IPS DF 4.7 (cell line): Measurements from ENCODE around the gene TRAK1.

Source experiments
- DNase-seq: peaks from one replicate; pipeline ENCODE4 v3.0.0-alpha.2; 2013; ENCODE audit warnings: low spot score; ENCODE audit errors: extremely low read depth

Gene TRAK1

DNA sequence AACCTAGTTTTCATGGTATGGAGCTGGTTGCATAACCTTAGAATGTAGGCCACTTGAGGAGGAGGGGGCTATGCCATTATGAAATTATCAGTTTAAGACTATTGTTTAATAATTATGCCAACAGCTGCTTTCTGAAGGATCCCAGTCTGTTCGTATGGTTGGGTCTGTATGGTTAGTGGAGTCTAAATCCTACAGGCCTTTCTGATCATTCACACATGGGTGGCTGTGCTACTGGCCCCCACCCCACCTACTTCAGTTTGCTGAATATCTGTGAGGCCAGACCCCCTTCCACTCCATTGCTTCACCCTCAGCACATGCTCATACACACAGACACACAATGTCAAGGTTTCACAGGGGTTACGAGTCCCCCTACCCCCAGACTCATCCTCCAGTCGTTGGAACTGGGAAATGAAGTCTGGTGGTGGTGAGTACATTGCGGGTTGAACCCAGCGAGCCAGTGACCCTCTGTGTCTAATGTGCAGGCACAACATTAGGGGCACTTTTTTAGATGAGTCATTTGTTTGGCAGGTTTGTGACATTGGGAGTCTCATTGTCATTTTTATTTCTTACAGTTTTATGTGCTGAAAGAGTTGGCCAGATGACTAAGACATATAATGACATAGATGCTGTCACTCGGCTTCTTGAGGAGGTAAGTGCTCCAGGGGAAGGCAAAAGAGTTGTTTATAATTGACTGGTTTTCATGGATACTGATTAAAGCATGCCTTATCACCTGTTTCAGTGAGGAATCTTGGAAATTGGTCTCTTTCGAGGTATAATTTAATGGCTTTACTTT, 85.3 kb downstream of the TRAK1 start:
- no peak for DNase-seq

DNA sequence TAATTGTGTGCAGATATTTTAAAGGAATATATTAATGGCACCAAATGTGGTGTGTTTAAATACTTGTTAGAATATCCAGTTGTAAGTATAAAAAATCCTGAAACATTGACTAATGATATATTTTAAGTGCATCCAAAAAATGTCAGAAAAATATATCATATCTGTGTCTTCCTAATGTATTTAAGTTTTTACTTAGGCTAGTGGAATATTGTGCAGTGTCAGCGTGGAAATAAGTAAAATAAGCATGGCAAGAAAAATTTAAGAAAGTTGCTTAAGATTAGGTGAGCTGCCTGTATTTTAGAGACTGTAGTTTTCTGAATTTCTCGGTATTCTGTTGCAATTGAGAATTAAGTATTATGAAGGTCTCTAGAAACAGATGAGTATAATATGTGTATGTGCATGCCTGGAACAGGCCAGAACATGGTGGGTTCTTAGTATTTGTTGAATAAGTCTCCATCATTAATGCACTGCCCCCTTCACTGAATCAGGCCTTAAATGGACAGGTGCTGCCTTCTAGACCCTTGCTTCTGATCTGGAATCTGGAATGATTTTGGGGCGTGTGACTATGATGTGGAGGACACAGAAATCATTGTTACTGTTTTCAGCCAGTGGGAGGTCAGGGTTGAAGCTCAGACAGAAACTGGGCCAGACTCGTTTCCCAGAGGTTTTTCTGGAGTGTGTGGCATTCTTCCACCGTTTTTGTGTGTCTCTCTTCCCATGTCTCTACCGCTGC, 86.1 kb downstream of the TRAK1 start:
- no peak for DNase-seq

DNA sequence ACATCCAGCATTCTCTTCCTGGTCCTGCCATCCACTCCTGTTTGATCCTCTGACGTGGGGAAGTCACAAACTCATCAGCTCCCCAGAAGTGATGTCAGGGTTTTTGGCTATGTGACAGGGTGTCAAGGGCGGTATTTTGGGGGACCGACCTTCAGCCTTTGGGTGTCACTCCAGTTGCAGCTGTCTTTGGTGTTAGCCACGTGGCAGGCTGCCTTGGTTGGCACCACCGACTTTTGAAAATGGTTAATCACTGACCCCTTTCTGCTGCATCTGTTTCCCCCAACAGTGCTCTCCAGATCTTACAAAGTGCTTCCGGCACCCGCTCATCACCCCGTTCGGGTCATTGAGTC, 86.6 kb downstream of the TRAK1 start:
- DNase-seq: no peak

DNA sequence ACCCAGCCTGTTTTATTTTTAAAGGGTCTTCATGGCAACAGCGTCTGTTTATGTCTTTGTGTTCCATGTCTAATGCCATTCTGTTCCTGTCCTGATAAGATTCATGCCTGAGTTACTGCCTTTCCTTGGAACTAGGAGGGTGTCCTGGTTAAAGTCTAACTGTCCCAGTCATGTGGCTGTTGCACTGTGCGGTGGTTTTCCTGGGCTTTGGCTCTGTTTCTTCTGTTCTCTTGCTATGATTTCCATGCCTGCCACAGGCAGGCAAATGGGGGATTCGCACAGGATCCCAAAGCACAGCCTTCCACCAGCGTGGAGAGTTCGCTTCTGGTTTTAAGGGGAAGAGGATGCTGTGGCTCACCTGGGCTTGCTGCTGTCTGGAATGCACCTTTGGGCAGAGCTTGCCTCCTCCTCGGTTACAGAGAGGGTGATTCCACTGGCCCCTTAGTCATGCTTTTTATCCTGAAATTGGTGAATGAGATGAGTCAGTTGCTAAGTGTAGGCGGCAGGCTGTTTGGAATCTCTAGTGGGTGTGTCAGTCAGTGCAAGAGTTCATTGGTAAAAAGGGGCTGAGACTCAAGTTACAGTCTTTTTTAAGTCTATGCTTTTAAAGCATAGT, 88.1 kb downstream of the TRAK1 start:
- no peak for DNase-seq

DNA sequence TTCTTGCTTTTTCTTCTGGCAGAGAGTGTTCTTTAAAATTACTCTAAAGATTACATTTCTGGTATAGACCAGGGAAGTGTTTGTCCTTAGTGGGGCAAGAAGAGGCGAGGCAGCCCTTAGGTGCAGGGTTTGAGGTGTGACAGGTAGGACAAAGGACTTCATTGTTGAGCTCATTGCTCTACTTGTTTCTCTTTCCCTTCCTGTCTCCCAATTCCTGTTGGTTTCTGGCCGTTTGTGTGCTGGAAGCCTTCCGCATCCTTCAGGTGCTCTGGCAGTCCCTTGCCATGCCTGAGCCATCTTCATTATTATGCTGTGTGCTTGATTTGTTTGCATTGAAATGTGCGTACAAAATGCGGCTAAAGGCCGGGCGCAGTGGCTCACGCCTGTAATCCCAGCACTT, 89.7 kb downstream of the TRAK1 start:
- no peak for DNase-seq

DNA sequence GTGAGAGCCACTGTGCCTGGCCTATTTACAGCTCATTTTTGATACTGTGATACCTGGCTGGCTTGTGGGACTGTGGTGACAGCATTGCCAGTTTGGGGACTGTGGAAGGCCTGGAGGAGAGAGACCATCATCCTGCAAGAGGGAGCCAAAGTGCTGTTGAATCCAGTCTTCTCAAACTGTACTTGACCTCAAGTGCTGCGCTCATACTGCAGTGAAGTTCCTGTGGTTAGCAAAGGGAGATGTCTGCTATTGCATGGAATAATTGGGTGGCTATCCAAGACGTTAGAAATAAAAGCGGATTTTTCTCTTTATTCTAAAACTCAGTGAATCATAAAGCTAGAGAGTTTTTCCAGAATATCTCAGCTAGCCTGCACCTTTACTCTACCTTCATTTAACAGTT, 91.4 kb downstream of the TRAK1 start:
- DNase-seq: no peak

DNA sequence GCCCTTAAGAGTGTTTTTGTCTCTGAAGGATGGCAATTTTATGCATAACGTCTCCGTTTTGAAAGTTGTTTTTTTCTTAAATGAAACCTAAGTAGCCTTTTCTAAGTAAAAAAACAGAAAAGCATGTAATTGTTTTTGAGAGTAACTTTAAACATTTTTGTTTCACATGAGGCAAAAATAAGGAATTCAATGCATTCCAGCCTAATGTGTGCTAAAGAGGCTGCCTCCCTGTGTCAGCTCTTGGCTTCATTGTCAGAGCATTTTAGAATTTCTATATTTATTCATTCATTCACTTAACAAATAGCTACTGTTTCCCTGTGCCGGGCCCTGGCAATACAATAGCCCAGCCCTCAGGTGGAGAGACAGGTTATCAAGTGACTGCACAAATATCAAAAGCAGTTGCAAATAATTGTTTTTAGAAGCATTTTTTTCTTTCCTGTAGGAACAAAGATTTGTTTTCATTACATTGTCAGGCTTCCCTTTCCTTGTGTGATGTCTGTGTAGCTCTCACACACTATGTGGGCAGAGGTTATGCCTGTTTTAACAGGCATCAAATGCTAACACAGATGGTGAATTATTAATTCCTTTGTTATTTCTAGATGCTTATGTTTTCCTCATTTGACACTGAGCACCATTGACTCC, 93.0 kb downstream of the TRAK1 start:
- no peak for DNase-seq

DNA sequence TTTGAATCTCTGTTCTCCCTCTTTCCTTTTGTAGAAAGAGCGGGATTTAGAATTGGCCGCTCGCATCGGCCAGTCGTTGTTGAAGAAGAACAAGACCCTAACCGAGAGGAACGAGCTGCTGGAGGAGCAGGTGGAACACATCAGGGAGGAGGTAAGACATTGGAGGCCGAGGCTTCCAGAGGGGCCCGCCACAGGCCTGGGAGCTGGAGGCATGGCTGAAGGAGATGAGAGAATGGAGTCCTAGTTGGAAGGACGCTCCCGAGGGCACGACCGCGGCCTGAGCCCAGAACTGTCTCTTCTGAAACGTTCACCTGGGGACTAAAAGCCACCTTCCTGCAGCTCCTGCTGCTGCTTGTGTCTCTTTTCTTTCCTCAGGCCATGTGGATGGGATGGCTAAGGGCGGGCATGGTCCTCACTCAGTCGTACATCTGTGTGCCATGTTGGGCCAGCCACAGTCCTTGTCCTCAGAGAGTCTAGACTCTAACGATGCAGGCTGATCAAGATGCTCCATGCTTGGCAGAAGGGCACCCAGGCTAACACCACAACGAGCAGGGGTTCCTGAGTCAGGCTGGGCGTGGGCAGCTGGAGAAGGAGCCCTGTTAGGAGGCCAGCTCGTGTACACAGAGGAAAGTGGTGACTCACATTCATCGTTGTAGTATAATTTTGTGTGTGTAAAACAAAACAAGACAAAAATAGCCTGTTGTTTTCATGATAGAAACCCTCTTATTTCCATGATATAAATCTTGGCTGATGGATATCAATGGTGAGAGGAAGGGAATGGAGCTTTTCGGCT, 93.7 kb downstream of the TRAK1 start:
- DNase-seq: no peak

DNA sequence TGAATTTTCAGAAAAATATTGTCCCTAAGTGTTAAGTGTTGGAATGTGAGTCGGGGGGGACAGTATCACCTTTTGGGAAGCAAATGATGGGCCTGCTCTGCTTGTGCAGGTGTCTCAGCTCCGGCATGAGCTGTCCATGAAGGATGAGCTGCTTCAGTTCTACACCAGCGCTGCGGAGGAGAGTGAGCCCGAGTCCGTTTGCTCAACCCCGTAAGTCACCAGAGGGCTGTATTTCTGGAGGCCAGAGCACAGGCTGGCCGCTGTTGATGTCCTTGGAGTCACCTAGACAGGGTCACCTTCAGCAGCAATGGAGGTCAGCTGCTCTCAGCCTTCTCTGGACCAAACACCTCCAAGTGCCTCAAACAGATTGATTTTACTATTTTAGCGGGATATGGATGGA, 96.8 kb downstream of the TRAK1 start:
- DNase-seq: no peak

DNA sequence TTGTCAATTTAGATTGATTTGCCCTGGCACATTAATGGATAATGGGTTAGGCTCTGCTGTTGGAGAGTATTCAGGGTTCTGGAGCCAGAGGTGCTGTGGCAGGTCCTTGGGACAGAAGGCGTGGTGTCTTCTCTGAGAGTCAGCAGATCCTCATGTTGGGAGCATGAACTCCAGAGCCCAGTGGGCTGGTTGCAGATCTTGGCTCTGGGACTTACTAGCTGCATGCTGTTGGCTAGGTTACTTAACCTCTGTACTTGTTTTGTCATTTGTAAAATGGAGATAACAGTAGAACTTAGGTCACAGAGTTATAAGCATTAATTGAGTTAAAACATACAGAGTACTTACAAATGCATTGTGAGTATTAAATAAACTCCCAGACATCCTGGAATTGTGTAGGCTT, 97.2 kb downstream of the TRAK1 start:
- DNase-seq: no peak

DNA sequence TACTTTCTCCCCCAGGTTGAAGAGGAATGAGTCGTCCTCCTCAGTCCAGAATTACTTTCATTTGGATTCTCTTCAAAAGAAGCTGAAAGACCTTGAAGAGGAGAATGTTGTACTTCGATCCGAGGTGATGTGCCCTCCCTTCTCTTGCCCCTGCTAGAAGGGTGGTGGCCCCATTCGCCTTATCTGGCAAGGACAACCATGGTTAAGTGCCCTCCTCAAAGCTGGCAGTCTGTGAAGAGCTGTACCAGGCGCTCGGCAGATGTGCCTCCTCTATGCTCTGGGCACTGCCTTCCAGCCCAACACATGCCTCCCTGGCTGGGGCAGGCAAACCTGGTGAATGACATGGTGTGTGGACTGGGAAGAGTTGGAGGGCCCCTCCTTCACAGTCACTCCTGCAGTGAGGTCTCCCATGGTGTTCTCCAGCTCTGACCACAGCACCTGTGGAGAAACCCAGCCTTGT, 97.9 kb downstream of the TRAK1 start:
- no peak for DNase-seq

DNA sequence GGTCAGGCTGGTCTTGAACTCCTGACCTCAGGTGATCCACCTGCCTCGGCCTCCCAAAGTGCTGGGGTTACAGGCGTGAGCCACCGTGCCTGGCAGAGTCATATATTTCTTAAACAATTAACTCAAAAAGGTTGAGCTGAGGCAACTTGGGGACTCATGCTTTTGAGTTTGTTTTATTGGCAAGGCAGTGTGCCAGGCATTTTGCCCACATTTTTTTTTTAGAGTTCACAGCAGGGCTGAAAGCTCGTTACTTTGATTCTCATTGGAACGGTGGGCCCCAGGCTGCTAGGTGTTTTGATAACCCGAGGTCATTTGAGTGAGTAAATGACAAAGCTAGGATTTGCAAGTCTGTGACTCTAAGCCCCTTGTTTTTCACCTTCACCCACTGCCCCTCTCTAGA, 98.6 kb downstream of the TRAK1 start:
- DNase-seq: no peak

DNA sequence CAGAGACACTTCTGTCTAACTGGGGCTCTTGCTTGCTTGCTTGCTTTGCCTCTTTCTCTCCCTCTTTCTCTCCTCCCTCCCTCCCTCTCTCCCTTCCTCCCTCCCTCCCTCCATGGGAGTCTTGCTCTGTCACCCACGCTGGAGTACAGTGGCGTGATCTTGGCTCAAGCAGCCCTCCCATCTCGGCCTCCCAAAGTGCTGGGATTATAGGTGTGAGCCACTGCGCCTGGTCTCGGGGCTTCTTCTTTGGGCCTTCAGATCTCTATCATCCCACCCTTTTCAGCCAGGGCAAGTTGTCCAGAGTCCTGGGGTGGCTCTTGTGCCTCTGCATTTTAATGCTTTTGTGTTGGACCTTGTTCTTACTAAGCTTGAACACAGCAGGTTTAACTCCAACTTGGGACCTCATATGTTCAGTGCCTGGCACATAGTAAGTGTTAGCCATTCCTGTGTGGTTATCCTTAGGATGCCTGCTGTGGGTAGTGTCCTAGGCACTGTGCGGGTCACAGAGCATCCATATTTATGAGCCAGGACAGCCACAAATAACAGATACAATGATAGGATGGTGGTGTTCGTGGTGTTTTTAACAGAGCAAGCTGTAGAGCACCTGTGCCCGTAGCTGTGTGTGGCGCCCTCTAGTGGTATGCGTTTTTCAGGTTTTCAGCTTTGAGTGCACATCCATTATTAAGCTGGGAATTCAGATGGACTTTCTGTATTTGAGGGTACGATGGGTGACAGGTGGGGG, 99.7 kb downstream of the TRAK1 start:
- DNase-seq: peak; percentile 49

DNA sequence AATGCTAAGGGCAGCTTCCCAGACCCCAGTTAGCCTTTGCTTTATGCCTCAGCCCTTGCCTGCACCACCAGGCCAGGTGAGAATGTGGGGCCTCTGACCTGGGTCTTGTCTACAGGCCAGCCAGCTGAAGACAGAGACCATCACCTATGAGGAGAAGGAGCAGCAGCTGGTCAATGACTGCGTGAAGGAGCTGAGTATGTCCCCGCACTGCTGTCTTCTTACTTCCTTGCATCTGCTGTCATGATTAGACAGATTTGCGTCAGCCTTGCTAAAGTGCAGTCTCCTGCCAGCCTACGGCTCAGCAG, 100.2 kb downstream of the TRAK1 start:
- no peak for DNase-seq

DNA sequence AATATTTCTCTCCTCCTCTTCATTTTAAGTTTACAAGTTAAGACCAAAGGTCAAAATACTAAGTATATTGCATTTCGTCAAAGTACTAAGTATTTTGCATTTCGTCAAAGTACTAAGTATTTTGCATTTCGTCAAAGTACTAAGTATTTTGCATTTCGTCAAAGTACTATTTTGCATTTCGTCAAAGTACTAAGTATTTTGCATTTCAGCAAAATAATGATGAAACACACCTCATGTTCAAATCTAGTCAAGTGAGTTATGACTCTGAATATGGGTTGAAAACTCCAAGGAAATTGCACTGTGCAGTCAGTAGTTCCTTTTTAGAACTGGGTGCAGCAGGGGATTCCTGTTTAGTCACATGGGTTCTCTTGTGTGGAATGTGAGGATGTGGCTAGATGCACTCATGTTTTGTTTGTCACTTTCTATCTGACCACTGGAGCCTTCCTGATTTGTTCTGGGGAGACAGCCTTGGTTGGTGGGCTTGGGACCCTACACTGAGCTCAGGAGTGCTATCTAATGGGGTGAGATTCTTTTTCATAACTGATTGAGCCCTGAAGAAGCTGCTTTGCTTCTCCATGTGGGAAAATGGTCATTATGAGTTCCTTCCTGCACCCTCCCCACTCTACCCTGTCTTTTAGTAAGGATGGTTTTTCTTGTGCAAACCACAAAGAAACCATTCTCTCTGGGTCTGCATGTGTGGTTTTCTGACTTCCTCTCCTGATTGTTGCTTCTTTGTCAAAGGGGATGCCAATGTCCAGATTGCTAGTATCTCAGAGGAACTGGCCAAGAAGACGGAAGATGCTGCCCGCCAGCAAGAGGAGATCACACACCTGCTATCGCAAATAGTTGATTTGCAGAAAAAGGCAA, 101.4 kb downstream of the TRAK1 start:
- DNase-seq: no peak

DNA sequence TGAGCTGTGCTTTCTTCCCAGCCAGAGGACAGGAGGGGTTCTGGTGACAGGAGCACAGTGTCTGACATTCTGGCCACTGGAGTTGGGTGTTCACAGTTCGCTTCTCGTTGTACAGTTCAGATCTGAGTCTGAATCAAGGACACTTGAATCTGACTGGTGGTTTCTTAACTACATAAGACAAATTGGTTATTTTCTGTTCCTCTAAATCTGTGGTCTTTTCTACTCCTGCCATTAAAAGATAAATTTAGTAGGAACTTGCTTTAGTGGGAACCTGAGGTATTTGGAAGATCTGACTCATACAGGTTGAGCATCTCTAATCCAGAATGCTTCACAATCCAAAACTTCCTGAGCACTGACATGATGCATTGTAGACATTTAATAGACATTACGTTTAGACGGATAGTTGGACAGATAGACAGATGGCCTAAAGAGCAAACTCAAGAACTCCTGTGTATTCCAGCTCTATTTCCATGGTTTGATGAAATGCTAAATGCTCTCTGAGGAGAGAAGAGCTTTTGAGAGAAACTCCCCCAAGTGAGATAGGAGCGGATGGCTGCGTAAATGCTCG, 103.9 kb downstream of the TRAK1 start:
- DNase-seq: no peak

DNA sequence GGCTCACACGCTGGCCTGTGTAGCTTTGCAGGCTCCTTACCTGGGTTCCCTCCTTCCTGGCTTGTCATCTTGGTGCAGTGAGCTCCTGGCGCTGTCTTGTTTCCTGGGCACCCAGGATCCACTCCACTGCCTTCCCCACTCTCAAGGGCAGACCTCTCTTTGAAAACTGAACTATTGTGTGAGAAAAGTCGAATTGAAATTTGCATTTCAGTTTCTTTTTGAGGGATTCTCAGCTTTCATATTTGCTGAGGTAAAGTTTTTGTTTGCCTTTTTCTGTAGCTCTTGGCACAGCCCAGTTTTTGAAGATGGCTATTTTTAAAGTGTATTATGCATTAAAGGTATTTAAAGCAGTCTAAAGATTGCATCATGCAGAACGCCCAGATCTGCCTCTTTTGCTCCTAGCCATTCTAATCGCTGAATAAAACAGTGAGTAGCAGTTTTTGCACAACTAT, 104.7 kb downstream of the TRAK1 start:
- DNase-seq: no peak

DNA sequence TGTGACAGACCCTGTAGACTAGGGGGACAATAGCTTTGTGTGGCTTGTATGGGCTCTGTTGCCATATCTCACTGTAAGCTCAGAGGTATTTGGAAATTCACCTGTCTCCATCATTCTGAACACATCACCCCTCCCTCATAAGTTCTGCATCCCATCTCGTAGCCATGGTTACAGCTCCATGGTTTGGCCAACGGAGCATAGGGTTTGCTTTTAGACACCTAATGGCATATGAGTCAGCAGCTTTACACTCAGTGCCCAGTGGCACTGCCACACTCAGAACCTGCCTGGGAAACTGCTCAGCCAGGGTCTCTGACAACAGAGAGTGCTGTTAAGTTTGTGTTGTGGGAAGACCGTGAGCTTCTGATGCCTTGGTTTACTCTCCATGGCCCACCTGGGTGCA, 107.6 kb downstream of the TRAK1 start:
- DNase-seq: no peak

DNA sequence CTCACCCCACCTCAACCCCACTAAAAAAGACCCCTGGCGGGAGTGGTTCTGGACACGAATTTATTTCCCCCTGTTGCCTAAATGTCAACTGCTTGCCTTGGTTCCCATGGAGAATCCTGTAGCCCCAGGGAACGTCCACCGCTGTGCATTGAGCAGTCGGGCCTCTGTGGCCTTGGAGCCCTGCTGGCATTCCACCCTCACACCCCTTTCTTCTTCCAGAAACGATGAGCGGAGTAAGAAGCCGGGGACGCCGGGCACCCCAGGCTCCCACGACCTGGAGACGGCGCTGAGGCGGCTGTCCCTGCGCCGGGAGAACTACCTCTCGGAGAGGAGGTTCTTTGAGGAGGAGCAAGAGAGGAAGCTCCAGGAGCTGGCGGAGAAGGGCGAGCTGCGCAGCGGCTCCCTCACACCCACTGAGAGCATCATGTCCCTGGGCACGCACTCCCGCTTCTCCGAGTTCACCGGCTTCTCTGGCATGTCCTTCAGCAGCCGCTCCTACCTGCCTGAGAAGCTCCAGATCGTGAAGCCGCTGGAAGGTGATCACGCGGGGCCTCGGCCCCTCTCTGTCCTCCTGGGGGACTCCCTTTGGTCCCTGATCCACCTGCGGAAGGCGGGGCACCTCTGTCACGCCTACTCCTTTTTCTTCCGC, 111.2 kb downstream of the TRAK1 start:
- no peak for DNase-seq
